Ovary (tissue), 3 donors: ENCODE results near the gene CD300H.

Experiments
- POLR2A ChIP-seq: fragments of 450-650 bp; IDR thresholded peaks from one replicate; pipeline ENCODE4 v1.6.1; 2017; ENCODE audit warnings: antibody characterized with exemption, mild to moderate bottlenecking, moderate library complexity
- TF ChIP-seq, protein P1 (sequence below), 3 donors: fragments of 450-650 bp in 2 of 3; fragments of 200-600 bp in 1 of 3; IDR thresholded peaks; one replicate each; pipeline versions ENCODE4 v1.5.1 to v1.8.0; 2016 to 2022; ENCODE audit warnings: antibody characterized with exemption in 3 of 3, mild to moderate bottlenecking in 1 of 3
- donor health status: DM: no; HTN: no; CAD: no.

DNA sequence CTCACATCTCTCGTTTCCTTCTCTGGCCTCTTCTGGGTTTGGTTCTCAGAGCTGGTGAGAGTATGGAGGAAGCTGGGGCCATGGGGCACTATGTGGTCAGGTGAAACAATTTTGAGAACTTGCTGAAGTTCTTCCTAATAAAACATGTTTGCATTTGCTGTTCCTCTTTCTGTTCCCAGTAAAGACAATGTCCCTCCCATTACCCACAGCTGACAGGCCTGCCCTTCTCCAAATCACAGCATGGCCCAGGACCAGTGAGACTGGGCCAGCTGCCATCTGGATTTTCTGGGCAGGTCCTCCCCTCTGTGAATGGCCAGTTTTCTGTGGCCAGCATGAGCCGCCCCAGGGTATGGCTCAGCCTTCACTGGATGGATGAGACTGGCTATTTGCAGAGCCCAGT lies at the start of gene CD300H:
- TF ChIP-seq, protein P1, sequence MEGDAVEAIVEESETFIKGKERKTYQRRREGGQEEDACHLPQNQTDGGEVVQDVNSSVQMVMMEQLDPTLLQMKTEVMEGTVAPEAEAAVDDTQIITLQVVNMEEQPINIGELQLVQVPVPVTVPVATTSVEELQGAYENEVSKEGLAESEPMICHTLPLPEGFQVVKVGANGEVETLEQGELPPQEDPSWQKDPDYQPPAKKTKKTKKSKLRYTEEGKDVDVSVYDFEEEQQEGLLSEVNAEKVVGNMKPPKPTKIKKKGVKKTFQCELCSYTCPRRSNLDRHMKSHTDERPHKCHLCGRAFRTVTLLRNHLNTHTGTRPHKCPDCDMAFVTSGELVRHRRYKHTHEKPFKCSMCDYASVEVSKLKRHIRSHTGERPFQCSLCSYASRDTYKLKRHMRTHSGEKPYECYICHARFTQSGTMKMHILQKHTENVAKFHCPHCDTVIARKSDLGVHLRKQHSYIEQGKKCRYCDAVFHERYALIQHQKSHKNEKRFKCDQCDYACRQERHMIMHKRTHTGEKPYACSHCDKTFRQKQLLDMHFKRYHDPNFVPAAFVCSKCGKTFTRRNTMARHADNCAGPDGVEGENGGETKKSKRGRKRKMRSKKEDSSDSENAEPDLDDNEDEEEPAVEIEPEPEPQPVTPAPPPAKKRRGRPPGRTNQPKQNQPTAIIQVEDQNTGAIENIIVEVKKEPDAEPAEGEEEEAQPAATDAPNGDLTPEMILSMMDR (IDR thresholded peaks at IDR 0.05): no peak
- TF ChIP-seq POLR2A: no peak
